ENCODE data around the gene UGT1A5. TPM values are rescaled to one million over a fixed set of nuclear protein-coding genes. Genes with fewer than 3 reads are reported as not detected.

UGT1A5 gene
- total RNA-seq, 2 experiments from 2014 or later, result not detected

DNA sequence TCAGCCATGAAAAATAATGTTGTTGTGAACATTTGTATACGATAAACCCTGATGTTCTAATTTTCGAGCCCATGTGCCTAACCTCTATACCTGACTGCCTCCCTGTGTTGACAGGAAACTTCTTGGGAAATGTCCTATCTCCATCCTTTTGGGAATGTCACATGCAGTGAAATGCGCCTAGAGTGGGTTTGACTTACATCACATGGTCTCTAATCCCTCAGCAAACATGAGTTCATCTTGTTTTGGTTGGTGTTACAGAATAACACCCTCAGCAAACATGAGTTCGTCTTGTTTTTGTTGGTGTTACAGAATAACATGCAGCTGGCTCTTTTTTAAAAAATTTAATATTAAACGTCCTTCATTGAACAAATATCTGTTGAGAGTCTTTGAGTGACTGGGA is 24.4 kb upstream of the UGT1A5 start:
- TF ChIP-seq, protein P1, sequence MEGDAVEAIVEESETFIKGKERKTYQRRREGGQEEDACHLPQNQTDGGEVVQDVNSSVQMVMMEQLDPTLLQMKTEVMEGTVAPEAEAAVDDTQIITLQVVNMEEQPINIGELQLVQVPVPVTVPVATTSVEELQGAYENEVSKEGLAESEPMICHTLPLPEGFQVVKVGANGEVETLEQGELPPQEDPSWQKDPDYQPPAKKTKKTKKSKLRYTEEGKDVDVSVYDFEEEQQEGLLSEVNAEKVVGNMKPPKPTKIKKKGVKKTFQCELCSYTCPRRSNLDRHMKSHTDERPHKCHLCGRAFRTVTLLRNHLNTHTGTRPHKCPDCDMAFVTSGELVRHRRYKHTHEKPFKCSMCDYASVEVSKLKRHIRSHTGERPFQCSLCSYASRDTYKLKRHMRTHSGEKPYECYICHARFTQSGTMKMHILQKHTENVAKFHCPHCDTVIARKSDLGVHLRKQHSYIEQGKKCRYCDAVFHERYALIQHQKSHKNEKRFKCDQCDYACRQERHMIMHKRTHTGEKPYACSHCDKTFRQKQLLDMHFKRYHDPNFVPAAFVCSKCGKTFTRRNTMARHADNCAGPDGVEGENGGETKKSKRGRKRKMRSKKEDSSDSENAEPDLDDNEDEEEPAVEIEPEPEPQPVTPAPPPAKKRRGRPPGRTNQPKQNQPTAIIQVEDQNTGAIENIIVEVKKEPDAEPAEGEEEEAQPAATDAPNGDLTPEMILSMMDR (IDR thresholded peaks at IDR 0.05), result no peak
- ChIA-PET CTCF (no interaction called here), POLR2A (no interaction called here)
- H3K4me1 Mint-ChIP-seq (ENCODE audit: low read depth), result no peaks in the 10 kb centered on the region
- no peaks in the 10 kb centered on the region for H3K27me3 Mint-ChIP-seq
- intact Hi-C loops (cut with micrococcal nuclease), result no loop called here
- ATAC-seq (no peak), DNase-seq (no peak)
- no peaks in the 10 kb centered on the region for H3K36me3 Mint-ChIP-seq (ENCODE audit: low read depth)
- H3K9me3 Mint-ChIP-seq, result no peaks in the 10 kb centered on the region
- no peak overlapping the region for H3K4me3 Mint-ChIP-seq
- H3K27ac Mint-ChIP-seq, result no peak overlapping the region

- TF ChIP-seq, protein P1 (IDR thresholded peaks at IDR 0.05), result no peak
- no peaks in the 10 kb centered on the region for H3K27me3 Mint-ChIP-seq
- CTCF ChIA-PET, result no interaction called here
- POLR2A ChIA-PET, result no interaction called here
- DNase-seq (no peak), ATAC-seq (no peak)
- H3K4me3 Mint-ChIP-seq, result no peak overlapping the region
- no peaks in the 10 kb centered on the region for H3K4me1 Mint-ChIP-seq (ENCODE audit: low read depth)
- intact Hi-C loops (cut with micrococcal nuclease), result no loop called here
- no peaks in the 10 kb centered on the region for H3K9me3 Mint-ChIP-seq
- H3K36me3 Mint-ChIP-seq (ENCODE audit: low read depth), result no peaks in the 10 kb centered on the region
- H3K27ac Mint-ChIP-seq, result no peak overlapping the region
Measured at GRCh38 chr2:233689031-233689430, 23.7 kb upstream of the UGT1A5 start.

- POLR2A ChIA-PET, result no interaction called here
- ATAC-seq (no peak), DNase-seq (no peak)
- Mint-ChIP-seq H3K27me3 (no peaks in the 10 kb centered on the region), H3K4me1 (ENCODE audit: low read depth) (no peaks in the 10 kb centered on the region), H3K9me3 (no peaks in the 10 kb centered on the region), H3K4me3 (no peak overlapping the region), H3K27ac (no peak overlapping the region), H3K36me3 (ENCODE audit: low read depth) (no peaks in the 10 kb centered on the region)
- intact Hi-C loops (cut with micrococcal nuclease), result no loop called here
- TF ChIP-seq, protein P1 (IDR thresholded peaks at IDR 0.05), result no peak
- CTCF ChIA-PET, result no interaction called here
Measured at GRCh38 chr2:233689501-233689900, 23.2 kb upstream of the UGT1A5 start.

DNA sequence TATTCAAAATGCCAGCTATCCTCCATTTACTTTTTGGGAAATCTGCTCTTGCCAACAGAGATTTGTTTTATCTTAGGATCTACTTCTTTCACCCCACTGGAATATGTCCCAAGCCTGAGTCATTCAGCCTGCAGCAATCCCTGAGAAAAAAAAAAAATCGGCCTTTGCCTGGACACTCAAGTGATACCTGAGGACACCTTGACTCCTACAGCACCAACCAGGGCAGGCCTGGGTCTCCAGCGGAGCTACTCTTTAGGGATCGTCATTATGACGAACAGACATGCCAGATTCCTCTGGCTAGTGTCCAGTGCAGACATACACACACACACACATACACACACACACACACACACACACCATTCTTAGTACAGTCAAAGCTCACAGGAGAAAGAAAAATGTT is 22.3 kb upstream of the UGT1A5 start:
- ATAC-seq (no peak), DNase-seq (no peak)
- no peaks in the 10 kb centered on the region for H3K9me3 Mint-ChIP-seq
- POLR2A ChIA-PET, result interaction anchor here (0.6 kb wide), 1 partner anchor 182 kb away, joined by 3 read pairs; no protein-coding TSS in a partner anchor
- no peak overlapping the region for H3K27ac Mint-ChIP-seq
- CTCF ChIA-PET, result no interaction called here
- no peak overlapping the region for H3K4me3 Mint-ChIP-seq
- no peaks in the 10 kb centered on the region for H3K4me1 Mint-ChIP-seq (ENCODE audit: low read depth)
- no peaks in the 10 kb centered on the region for H3K36me3 Mint-ChIP-seq (ENCODE audit: low read depth)
- TF ChIP-seq, protein P1 (IDR thresholded peaks at IDR 0.05), result no peak
- intact Hi-C loops (cut with micrococcal nuclease), result no loop called here
- H3K27me3 Mint-ChIP-seq, result peaks cover under 1% of the 10 kb centered on the region

DNA sequence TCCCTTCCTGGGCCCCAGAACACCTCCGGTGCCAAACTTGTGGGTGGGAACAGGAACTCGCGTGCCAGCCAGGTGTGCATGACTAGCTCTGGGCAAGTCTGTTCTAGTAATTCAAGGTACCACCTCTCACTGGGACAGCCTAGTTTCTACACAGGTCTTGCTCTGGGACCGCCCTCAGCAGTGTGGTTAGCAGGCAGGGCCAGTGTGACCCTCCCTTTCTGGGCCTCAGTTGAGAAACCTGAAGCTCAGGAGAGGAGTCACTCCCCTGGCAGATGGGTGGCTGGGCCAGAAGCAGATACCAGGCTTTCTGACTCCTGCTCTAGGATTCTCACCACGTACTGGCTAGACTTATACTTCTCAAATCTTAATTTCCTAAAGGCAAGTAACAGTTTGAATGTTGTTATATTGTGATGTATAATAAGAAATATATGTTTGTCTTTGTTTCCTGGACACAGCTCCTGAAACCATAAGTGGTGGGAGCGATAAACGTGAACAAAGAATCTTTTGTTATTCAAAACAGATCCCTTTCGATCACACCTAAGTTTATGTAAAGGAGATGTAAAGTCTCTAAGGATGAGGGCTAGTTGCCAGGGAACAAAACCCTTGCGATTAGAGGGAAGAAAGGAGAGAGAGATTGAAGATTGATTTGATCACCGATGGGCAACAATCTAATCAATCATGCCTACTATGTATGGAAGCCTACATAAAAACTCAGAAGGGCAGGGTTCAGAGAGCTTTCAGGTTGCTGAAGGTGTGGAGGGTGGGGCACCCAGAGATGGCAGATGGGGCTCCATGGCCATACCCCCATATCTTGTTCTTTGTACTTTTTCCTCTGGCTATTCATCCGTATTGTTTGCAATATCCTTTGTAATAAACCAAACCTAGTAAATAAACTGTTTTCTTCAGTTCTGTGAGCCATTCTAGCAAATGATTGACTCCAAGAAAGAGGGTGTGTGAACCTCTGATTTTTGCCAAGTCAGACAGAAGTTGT is 21.0 kb upstream of the UGT1A5 start:
- H3K27me3 Mint-ChIP-seq, result peaks cover 4% of the 10 kb centered on the region
- intact Hi-C loops (cut with micrococcal nuclease), result no loop called here
- no peaks in the 10 kb centered on the region for H3K4me1 Mint-ChIP-seq (ENCODE audit: low read depth)
- ChIA-PET POLR2A (interaction anchor here (1.0 kb wide), 1 partner anchor 16 kb away, joined by 3 read pairs; no protein-coding TSS in a partner anchor), CTCF (interaction anchor here (0.6 kb wide), 1 partner anchor 20 kb away, joined by 3 read pairs; no protein-coding TSS in a partner anchor)
- TF ChIP-seq, protein P1 (IDR thresholded peaks at IDR 0.05), result no peak
- no peak overlapping the region for H3K27ac Mint-ChIP-seq
- H3K9me3 Mint-ChIP-seq, result no peaks in the 10 kb centered on the region
- H3K4me3 Mint-ChIP-seq, result no peak overlapping the region
- H3K36me3 Mint-ChIP-seq (ENCODE audit: low read depth), result no peaks in the 10 kb centered on the region
- DNase-seq (no peak), ATAC-seq (no peak)

All from activated CD8-positive, alpha-beta T cell treated with anti-CD3 and anti-CD28 coated beads for 36 hours (primary cell).